Skeletal muscle cell (primary cell): Measurements from ENCODE around the gene SRC.

ENCODE experiments used
- DNase-seq: peaks from one replicate; pipeline ENCODE4 v3.0.0-alpha.2; 2010; ENCODE audit warnings: low read depth
- H3K4me3 ChIP-seq: 2 replicates; pipeline ENCODE4 v1.5.1; 2011; ENCODE audit warnings: low read depth, mild to moderate bottlenecking, control low read depth, low read length, moderate library complexity

Gene SRC

GRCh38 chr20:37377346-37378081 is 31.6 kb downstream of the SRC start:
- no peak for DNase-seq
- H3K4me3 ChIP-seq = no peak overlapping the region

GRCh38 chr20:37378420-37378784 is 32.5 kb downstream of the SRC start:
- no peak for DNase-seq
- no peak overlapping the region for H3K4me3 ChIP-seq

GRCh38 chr20:37378785-37379598 is 33.1 kb downstream of the SRC start:
- DNase-seq = peak; percentile 32
- H3K4me3 ChIP-seq = no peak overlapping the region

- no peak for DNase-seq
- H3K4me3 ChIP-seq = no peak overlapping the region
These were observed 34.3 kb downstream of the SRC start for GRCh38 chr20:37379967-37380828.

- no peak overlapping the region for H3K4me3 ChIP-seq
- DNase-seq = no peak
These were observed 35.1 kb downstream of the SRC start for GRCh38 chr20:37380864-37381579.

- H3K4me3 ChIP-seq = no peak overlapping the region
- DNase-seq = no peak
These were observed 35.9 kb downstream of the SRC start for GRCh38 chr20:37381621-37382471.

- no peak overlapping the region for H3K4me3 ChIP-seq
- DNase-seq = no peak
These were observed 36.7 kb downstream of the SRC start for GRCh38 chr20:37382482-37383120.

GRCh38 chr20:37383229-37383989 is 37.5 kb downstream of the SRC start:
- no peak for DNase-seq
- no peak overlapping the region for H3K4me3 ChIP-seq

GRCh38 chr20:37384683-37385174 is 38.8 kb downstream of the SRC start:
- DNase-seq = no peak
- peak overlapping the region; percentile 40 for H3K4me3 ChIP-seq

GRCh38 chr20:37385176-37385575 is 39.2 kb downstream of the SRC start:
- DNase-seq = no peak
- H3K4me3 ChIP-seq = no peak overlapping the region

- no peak overlapping the region for H3K4me3 ChIP-seq
- DNase-seq = no peak
These were observed 39.9 kb downstream of the SRC start for GRCh38 chr20:37385659-37386504.

GRCh38 chr20:37386505-37387251 is 40.7 kb downstream of the SRC start:
- no peak for DNase-seq
- no peak overlapping the region for H3K4me3 ChIP-seq

- no peak for DNase-seq
- no peak overlapping the region for H3K4me3 ChIP-seq
These were observed 41.8 kb downstream of the SRC start for GRCh38 chr20:37387519-37388269.

- no peak for DNase-seq
- H3K4me3 ChIP-seq = no peak overlapping the region
These were observed 42.9 kb downstream of the SRC start for GRCh38 chr20:37388831-37389230.

- no peak overlapping the region for H3K4me3 ChIP-seq
These were observed 43.4 kb downstream of the SRC start for GRCh38 chr20:37389241-37389747.

More at GRCh38 chr20:37389241-37389747, 43.4 kb downstream of the SRC start:
- DNase-seq = no peak
